HG02981 (cell line): ENCODE data around the gene HOXD8.

Experiments
- ATAC-seq: cut with Tn5 transposase; IDR thresholded peaks from one replicate; pipeline ENCODE4 v1.9.1; 2021; ENCODE audit warnings: mild to moderate bottlenecking, moderate library complexity; ENCODE audit not compliant: unreplicated experiment

The HOXD8 gene

GRCh38 chr2:176157499-176158185 is 28.1 kb downstream of the HOXD8 start:
- ATAC-seq: no peak

- ATAC-seq: no peak
Measured at GRCh38 chr2:176158186-176158591, 28.7 kb downstream of the HOXD8 start.

- no peak for ATAC-seq
Measured at GRCh38 chr2:176158855-176159662, 29.6 kb downstream of the HOXD8 start.

- ATAC-seq: no peak
Measured at GRCh38 chr2:176159663-176160250, 30.3 kb downstream of the HOXD8 start.

GRCh38 chr2:176160251-176160985 is 30.9 kb downstream of the HOXD8 start:
- ATAC-seq: no peak

GRCh38 chr2:176160986-176161824 is 31.7 kb downstream of the HOXD8 start:
- ATAC-seq: no peak

GRCh38 chr2:176161825-176162626 is 32.5 kb downstream of the HOXD8 start:
- no peak for ATAC-seq

GRCh38 chr2:176162911-176163671 is 33.6 kb downstream of the HOXD8 start:
- ATAC-seq: no peak

GRCh38 chr2:176163672-176164056 is 34.2 kb downstream of the HOXD8 start:
- ATAC-seq: no peak

GRCh38 chr2:176164201-176164600 is 34.7 kb downstream of the HOXD8 start:
- ATAC-seq: no peak

- no peak for ATAC-seq
Measured at GRCh38 chr2:176164611-176165369, 35.3 kb downstream of the HOXD8 start.

GRCh38 chr2:176165370-176166050 is 36.0 kb downstream of the HOXD8 start:
- ATAC-seq: no peak

GRCh38 chr2:176166272-176166671 is 36.8 kb downstream of the HOXD8 start:
- ATAC-seq: no peak

GRCh38 chr2:176167398-176167797 is 37.9 kb downstream of the HOXD8 start:
- ATAC-seq: no peak

- ATAC-seq: no peak
Measured at GRCh38 chr2:176169181-176169580, 39.7 kb downstream of the HOXD8 start.

- ATAC-seq: no peak
Measured at GRCh38 chr2:176169711-176170110, 40.2 kb downstream of the HOXD8 start.

- no peak for ATAC-seq
Measured at GRCh38 chr2:176170602-176171305, 41.2 kb downstream of the HOXD8 start.
